Upper lobe of right lung (tissue), 1 donor: ENCODE data around the gene MSX2. TPM values are rescaled to one million over a fixed set of nuclear protein-coding genes. Genes with fewer than 3 reads are reported as not detected.

Experiments used
- ATAC-seq: fragments of 200-7000 bp; cut with Tn5 transposase; one replicate; pipeline ENCODE4 v1.9.1; 2020; ENCODE audit warnings: mild to moderate bottlenecking, moderate library complexity
- DNase-seq: peaks from one replicate; pipeline ENCODE4 v3.0.0-alpha.2; 2020
- H3K27ac ChIP-seq: fragments of 200-600 bp; one replicate; pipeline ENCODE4 v1.8.0; 2022
- H3K27me3 ChIP-seq: fragments of 200-600 bp; one replicate; pipeline ENCODE4 v1.8.0; 2022; ENCODE audit warnings: mild to moderate bottlenecking
- H3K36me3 ChIP-seq: fragments of 200-600 bp; one replicate; pipeline ENCODE4 v1.8.0; 2022
- H3K4me1 ChIP-seq: fragments of 200-600 bp; one replicate; pipeline ENCODE4 v1.8.0; 2022
- H3K4me3 ChIP-seq: fragments of 200-600 bp; one replicate; pipeline ENCODE4 v1.8.0; 2022; ENCODE audit warnings: mild to moderate bottlenecking
- H3K9me3 ChIP-seq: fragments of 200-600 bp; one replicate; pipeline ENCODE4 v1.8.0; 2022
- intact Hi-C: fragments of 100-400 bp; cut with DNase I; formaldehyde crosslinking; loops from one replicate; pipeline ENCODE4 v1.11.0; 2022
- total RNA-seq: library from RNA; stranded (reverse); fragmentation: NEBNext Ultra II Directional; extraction: Animal tissue kit (Norgen Biotek cat#: 25700); gene quantifications from one replicate; pipeline ENCODE4 v1.2.1, GENCODE V29; 2021
- TF ChIP-seq, protein P1 (sequence below): fragments of 200-600 bp; IDR thresholded peaks from one replicate; pipeline ENCODE4 v1.8.0; 2022; ENCODE audit warnings: antibody characterized with exemption
- donor health status: DM: no; HTN: yes; CAD: no; lungs with severe emphysema.

Gene MSX2
- total RNA-seq, 1 donor from 2014 or later, result 0.52 TPM

DNA sequence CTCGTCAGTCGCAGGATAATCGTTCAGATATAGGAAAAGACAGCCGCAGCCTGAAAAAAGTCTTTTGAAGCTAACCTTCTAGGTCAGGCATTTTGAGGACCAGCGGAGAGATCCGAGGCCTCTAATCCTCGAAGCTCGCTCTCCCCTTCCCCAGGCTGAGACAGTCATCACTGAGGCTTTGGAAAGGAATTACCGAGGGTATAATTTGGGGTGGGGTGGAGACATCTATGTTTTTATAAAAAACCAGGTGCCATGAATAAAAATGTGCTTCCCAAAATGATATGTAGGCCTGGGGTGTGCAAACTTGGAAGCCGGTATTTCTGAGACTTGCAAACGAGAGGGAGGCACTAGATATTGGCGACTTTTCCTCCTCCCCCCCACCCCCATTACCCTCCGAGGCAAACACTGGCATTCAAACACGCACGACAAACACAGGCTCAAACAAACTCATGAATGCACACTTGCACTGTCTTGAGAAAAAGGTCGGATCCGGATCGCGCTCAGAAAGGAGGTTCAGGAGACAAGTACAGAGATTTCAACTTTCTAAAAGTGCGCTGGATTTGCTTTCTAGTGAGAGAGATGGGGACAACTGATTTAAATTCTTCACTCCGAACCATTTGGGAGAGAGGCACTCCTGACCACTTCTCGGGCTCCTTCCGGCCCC, 935 bp upstream of the MSX2 start:
- intact Hi-C loops, result no loop called here
- Histone ChIP-seq H3K9me3 (no peaks in the 10 kb centered on the region), H3K36me3 (no peaks in the 10 kb centered on the region), H3K27ac (no peak overlapping the region), H3K27me3 (peaks cover 91% of the 10 kb centered on the region), H3K4me1 (peaks cover 13% of the 10 kb centered on the region), H3K4me3 (peak overlapping the region; percentile 59)
- TF ChIP-seq, protein P1, sequence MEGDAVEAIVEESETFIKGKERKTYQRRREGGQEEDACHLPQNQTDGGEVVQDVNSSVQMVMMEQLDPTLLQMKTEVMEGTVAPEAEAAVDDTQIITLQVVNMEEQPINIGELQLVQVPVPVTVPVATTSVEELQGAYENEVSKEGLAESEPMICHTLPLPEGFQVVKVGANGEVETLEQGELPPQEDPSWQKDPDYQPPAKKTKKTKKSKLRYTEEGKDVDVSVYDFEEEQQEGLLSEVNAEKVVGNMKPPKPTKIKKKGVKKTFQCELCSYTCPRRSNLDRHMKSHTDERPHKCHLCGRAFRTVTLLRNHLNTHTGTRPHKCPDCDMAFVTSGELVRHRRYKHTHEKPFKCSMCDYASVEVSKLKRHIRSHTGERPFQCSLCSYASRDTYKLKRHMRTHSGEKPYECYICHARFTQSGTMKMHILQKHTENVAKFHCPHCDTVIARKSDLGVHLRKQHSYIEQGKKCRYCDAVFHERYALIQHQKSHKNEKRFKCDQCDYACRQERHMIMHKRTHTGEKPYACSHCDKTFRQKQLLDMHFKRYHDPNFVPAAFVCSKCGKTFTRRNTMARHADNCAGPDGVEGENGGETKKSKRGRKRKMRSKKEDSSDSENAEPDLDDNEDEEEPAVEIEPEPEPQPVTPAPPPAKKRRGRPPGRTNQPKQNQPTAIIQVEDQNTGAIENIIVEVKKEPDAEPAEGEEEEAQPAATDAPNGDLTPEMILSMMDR, result no peak
- ATAC-seq (no peak), DNase-seq (no peak)

DNA sequence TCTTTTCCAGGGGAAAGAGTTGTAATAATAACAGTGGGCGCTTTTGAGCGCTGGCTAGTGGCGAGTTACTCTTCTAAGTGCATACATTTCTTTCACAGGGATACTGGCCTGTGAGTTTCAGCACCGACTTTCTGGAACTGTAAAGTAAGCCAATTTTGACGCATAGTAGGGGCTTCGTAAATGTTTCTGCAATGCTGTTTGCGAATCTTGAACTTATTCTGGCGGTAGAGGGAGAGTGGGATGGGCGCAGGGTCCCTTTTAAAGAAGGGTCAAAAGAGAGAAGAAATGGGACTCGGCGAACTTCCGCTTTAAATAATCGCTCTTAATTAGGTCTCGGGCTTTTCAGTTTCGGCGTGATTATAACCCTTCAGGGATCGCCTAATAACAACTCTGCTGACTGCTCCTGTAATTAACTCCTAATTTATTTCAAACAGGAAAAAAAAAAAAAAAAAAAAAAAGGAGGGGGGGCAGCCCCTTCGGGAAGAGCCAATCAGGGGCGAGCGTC, 351 bp upstream of the MSX2 start:
- DNase-seq, result no peak
- no peaks in the 10 kb centered on the region for H3K9me3 ChIP-seq
- no peak overlapping the region for H3K27ac ChIP-seq
- no peaks in the 10 kb centered on the region for H3K36me3 ChIP-seq
- peaks cover 89% of the 10 kb centered on the region for H3K27me3 ChIP-seq
- peak overlapping the region; percentile 59 for H3K4me3 ChIP-seq
- no peak for ATAC-seq
- TF ChIP-seq, protein P1, result no peak
- H3K4me1 ChIP-seq, result peaks cover 13% of the 10 kb centered on the region
- intact Hi-C loops, result no loop called here

DNA sequence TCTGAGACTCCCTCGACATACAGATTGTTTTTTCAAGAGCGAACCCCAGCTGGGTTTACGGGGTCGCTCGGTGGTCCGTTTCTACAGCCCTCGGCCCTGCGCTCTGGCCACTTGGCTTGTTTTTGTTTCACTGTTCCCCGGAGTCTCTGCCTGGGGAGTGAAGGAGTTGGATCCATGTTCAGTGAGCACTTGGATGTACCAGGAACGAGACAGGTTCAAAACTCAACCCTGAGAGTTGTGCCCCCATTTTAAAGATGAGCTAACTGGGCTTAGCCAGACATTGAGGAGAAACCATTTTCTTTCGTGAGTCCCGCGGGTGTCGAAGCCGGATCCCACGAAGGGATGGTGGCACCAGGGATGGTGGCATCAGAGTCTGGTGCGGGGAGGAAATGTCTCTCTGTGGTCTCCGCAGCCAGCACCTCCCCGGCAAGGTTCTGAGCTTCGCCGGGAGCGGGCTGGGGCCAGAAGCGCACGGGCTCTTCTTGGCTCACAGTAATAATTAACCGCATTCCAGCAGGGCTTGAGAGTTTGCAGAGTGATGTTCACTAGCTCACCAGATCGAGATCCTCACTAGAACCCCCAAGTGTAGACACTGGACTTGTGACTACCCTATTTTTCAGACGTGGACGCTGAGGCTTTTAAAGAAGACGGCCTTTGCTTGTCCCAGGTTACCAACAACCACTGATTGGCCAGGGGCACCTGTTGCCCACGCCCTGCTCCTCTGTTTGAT, 1.0 kb downstream of the MSX2 start:
- DNase-seq, result no peak
- H3K27me3 ChIP-seq, result peaks cover 88% of the 10 kb centered on the region

DNA sequence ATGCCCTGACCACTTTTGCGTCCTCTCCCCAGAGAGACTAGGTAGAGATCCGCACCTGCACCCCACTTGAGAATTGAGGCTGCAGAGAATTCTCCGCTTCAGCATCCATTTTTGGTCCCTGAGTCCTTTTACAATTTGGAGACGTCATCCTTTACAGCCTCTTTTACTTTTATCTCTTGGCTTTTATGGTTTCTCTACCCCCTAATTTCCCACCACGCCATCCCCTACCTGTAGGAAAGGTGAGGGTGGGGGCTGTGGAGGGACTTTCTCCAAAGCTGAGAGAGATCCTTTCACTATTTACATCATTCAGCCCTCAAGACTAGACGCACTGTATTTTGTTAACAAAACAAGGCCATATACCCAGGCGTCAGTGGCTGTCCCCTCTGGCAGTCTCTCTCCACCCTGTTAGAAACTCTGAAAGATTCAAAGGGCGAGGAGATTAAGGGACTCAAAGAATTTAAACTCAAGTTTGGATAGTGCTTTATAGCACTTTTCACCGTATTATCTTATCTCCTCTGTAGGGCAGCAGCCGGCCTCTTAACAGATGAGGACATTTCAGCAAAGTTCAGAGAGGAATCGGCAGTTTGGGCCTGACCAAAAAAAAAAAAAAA, 1.7 kb downstream of the MSX2 start:
- DNase-seq, result no peak
- H3K4me3 ChIP-seq, result no peak overlapping the region
- H3K36me3 ChIP-seq, result no peaks in the 10 kb centered on the region
- H3K27ac ChIP-seq, result no peak overlapping the region
- no peaks in the 10 kb centered on the region for H3K9me3 ChIP-seq
- intact Hi-C loops, result no loop called here
- TF ChIP-seq, protein P1, result no peak
- H3K27me3 ChIP-seq, result peaks cover 90% of the 10 kb centered on the region
- no peak for ATAC-seq
- peaks cover 7% of the 10 kb centered on the region for H3K4me1 ChIP-seq

More for the DNA sequence above, 1.0 kb downstream of the MSX2 start:
- H3K4me3 ChIP-seq, result peak overlapping the region; percentile 59
- no peaks in the 10 kb centered on the region for H3K36me3 ChIP-seq
- intact Hi-C loops, result no loop called here
- H3K9me3 ChIP-seq, result no peaks in the 10 kb centered on the region
- no peak overlapping the region for H3K27ac ChIP-seq
- peaks cover 10% of the 10 kb centered on the region for H3K4me1 ChIP-seq
- no peak for ATAC-seq
- TF ChIP-seq, protein P1, result no peak

DNA sequence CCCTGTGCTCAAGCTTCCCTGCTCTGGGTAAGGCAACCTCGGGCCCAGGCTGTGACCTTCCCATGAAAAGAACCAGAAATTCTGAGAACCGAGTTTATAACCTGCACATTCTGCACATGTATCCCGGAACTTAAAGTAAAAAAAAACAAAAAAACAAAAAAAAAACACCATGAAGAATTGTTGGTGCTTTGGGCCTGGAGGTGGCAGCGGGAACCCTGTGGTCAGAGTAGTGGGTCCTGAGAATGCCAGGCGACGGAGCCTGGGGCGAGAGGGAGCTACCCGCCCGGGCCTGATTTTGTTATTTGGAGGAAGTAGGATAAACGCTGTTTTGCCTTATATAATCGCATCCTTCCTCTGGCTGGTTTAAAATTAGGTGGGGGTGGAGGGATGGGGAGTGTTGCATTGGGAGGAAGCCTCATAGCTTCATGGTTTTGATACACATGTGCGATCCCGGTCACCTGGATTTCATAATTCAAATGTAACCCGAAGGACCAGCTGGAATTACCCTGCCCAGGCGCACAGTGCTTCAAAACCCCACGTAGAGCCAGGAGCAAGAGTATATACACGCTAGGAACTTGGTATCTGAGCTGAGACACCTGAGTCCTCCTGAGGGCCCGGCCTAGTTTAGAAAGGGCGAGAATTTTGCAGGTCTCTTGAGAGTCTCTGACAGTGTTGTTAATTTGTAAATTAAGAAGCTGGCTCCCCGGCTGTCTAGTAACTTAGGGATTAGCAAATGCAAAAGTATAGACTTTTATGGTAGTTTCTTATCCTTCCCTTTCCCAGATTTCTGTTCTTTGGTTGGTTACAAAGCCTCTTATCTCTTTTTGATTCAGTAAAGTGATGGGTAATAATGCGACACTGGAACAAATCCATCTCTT, 2.8 kb downstream of the MSX2 start:
- H3K4me1 ChIP-seq, result peaks cover 7% of the 10 kb centered on the region
- H3K36me3 ChIP-seq, result no peaks in the 10 kb centered on the region
- intact Hi-C loops, result no loop called here
- DNase-seq (no peak), ATAC-seq (no peak)
- no peak overlapping the region for H3K27ac ChIP-seq
- no peak overlapping the region for H3K4me3 ChIP-seq
- H3K9me3 ChIP-seq, result no peaks in the 10 kb centered on the region
- TF ChIP-seq, protein P1, result no peak
- H3K27me3 ChIP-seq, result peaks cover 91% of the 10 kb centered on the region
